ENCODE data around the gene SERINC2. TPM values are rescaled to one million over a fixed set of nuclear protein-coding genes. Genes with fewer than 3 reads are reported as not detected.

The SERINC2 gene
- total and polyA plus RNA-seq, 10 of the 15 experiments (the other 5 are each of a cell fraction or from before 2014, with no cell fraction given), result 0.02 to 9.4 (median 0.50) TPM

GRCh38 chr1:31441558-31441957 lies 28.5 kb downstream of the SERINC2 start (continued):
- TF ChIP-seq FOXK2 (IDR thresholded peaks at IDR 0.05) (no peak), BCL3 (IDR thresholded peaks at IDR 0.05; ENCODE audit: borderline replicate concordance, insufficient read depth, low read depth, low read length, poor library complexity, severe bottlenecking) (no peak), IKZF2 (IDR thresholded peaks at IDR 0.05) (peak in 1 of 2 experiments; percentile 13; a peak in 1 of 4 replicates), SKIL (IDR thresholded peaks at IDR 0.05; ENCODE audit: low read depth, poor library complexity, severe bottlenecking) (peak; percentile 39), TARDBP (IDR thresholded peaks at IDR 0.05; ENCODE audit: borderline replicate concordance) (no peak), CEBPZ (IDR thresholded peaks at IDR 0.05; ENCODE audit: low read depth, low read length) (no peak), ZNF622 (IDR thresholded peaks at IDR 0.05) (no peak)
